Ureter (tissue), 1 donor: ENCODE measurements around the gene FSTL5. TPM values are rescaled to one million over a fixed set of nuclear protein-coding genes. Genes with fewer than 3 reads are reported as not detected.

ENCODE experiments used
- DNase-seq: peaks from one replicate; pipeline ENCODE4 v3.0.0-alpha.2; 2020; ENCODE audit warnings: low spot score
- total RNA-seq: library from RNA; stranded (reverse); gene quantifications from one replicate; pipeline ENCODE4 v1.2.4, GENCODE V29; 2023
- donor health status: DM: yes; HTN: yes; CAD: no.

FSTL5 gene
- total RNA-seq, 1 donor from 2014 or later = not detected

- no peak for DNase-seq
These were observed 580.3 kb downstream of the FSTL5 start for GRCh38 chr4:161583549-161583948.

- DNase-seq = no peak
These were observed 582.3 kb downstream of the FSTL5 start for GRCh38 chr4:161581262-161582230.

- DNase-seq = no peak
These were observed 586.1 kb downstream of the FSTL5 start for GRCh38 chr4:161577579-161578301.

- no peak for DNase-seq
These were observed 590.0 kb downstream of the FSTL5 start for GRCh38 chr4:161573836-161574235.

- no peak for DNase-seq
These were observed 599.5 kb downstream of the FSTL5 start for GRCh38 chr4:161564230-161564834.

GRCh38 chr4:161555689-161556660 lies 607.8 kb downstream of the FSTL5 start:
- no peak for DNase-seq

- no peak for DNase-seq
These were observed 609.3 kb downstream of the FSTL5 start for GRCh38 chr4:161554372-161554990.

- no peak for DNase-seq
These were observed 616.9 kb downstream of the FSTL5 start for GRCh38 chr4:161546902-161547301.

- no peak for DNase-seq
These were observed 623.5 kb downstream of the FSTL5 start for GRCh38 chr4:161540265-161540664.

GRCh38 chr4:161538941-161539340 lies 624.9 kb downstream of the FSTL5 start:
- DNase-seq = no peak

GRCh38 chr4:161530710-161531109 lies 633.1 kb downstream of the FSTL5 start:
- no peak for DNase-seq

GRCh38 chr4:161525121-161525520 lies 638.7 kb downstream of the FSTL5 start:
- no peak for DNase-seq

GRCh38 chr4:161522031-161522430 lies 641.8 kb downstream of the FSTL5 start:
- no peak for DNase-seq

- no peak for DNase-seq
These were observed 644.2 kb downstream of the FSTL5 start for GRCh38 chr4:161519611-161520010.

- DNase-seq = no peak
These were observed 645.9 kb downstream of the FSTL5 start for GRCh38 chr4:161517941-161518340.

GRCh38 chr4:161505141-161505540 lies 658.7 kb downstream of the FSTL5 start:
- DNase-seq = no peak

- no peak for DNase-seq
These were observed 665.6 kb downstream of the FSTL5 start for GRCh38 chr4:161498155-161498554.

- DNase-seq = no peak
These were observed 677.3 kb downstream of the FSTL5 start for GRCh38 chr4:161486461-161486860.

- no peak for DNase-seq
These were observed 697.5 kb downstream of the FSTL5 start for GRCh38 chr4:161466316-161466715.

- DNase-seq = no peak
These were observed 700.4 kb downstream of the FSTL5 start for GRCh38 chr4:161463436-161463835.

GRCh38 chr4:161457906-161458305 lies 705.9 kb downstream of the FSTL5 start:
- no peak for DNase-seq
